Skeletal muscle cell (primary cell): ENCODE measurements around the gene KRTAP3-3.
"Not testable (repeated sequence)": the region's sequence is repeated elsewhere in the genome, so short reads cannot be mapped to it uniquely, and the experiment has no call there.

Experiments
- DNase-seq: peaks from one replicate; pipeline ENCODE4 v3.0.0-alpha.2; 2010; ENCODE audit warnings: low read depth
- H3K4me3 ChIP-seq: 2 replicates; pipeline ENCODE4 v1.5.1; 2011; ENCODE audit warnings: low read depth, mild to moderate bottlenecking, control low read depth, low read length, moderate library complexity

Gene KRTAP3-3

GRCh38 chr17:41009301-41009760 lies 15.4 kb upstream of the KRTAP3-3 start:
- DNase-seq = no peak
- no peak overlapping the region for H3K4me3 ChIP-seq

- DNase-seq = no peak
- no peak within 1 kb of the TSS for H3K4me3 ChIP-seq
Observed at GRCh38 chr17:41008811-41009210, 14.8 kb upstream of the KRTAP3-3 start, which contains the start of gene KRTAP3-1. TSS of gene KRTAP3-1 (minus strand) at chr17:41009128. CDS start at chr17:41009074, 54 bp downstream.

DNA sequence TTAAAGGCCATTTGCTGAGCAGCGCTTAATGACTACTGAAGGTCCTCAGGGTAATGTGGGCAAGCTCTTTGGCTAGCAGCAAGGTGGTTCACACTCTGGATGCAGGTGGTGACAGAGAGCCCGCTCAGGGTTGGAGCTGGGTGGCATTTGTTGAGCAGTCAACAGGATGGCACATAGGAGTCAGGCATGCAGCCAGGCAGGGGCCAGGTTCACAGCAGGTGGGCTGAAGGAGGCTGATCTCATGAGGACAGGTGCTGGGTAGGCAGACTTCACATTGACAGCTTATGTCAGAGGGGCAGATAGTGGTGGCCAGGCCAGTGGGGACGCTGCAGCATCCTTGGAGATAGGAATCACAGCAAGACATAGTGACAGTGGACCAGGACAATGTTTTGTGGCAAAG lies 10.4 kb upstream of the KRTAP3-3 start:
- no peak overlapping the region for H3K4me3 ChIP-seq

DNA sequence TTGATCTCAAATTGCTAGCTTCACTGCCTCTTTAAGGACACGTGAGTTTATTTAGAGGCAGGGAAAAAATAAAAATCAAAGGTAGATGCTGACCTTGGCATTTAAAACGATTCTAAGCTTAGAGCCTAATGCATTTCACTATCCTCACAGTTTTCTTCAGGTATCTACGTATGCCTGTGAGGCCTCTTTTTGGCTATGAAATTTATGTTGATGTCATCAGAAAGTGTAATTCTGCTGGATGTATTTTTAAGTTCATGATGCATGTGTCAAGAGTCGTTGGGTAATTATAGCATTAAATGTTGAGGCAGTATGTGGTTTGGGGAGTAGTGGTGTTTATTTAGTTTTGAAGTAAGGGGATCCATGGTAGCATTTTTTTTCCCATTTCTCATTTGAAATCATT lies 10.0 kb upstream of the KRTAP3-3 start:
- no peak for DNase-seq
- no peak overlapping the region for H3K4me3 ChIP-seq

More for the DNA sequence above, 10.4 kb upstream of the KRTAP3-3 start:
- DNase-seq = no peak

- no peak overlapping the region for H3K4me3 ChIP-seq
- no peak for DNase-seq
Observed at GRCh38 chr17:41002814-41003213, 8.8 kb upstream of the KRTAP3-3 start.

GRCh38 chr17:41001795-41002194 lies 7.8 kb upstream of the KRTAP3-3 start:
- no peak for DNase-seq
- H3K4me3 ChIP-seq = no peak overlapping the region

- not testable (repeated sequence) for DNase-seq, H3K4me3 ChIP-seq
Observed at GRCh38 chr17:40999563-40999962, 5.6 kb upstream of the KRTAP3-3 start, which contains the start of gene KRTAP3-2. TSS of gene KRTAP3-2 (minus strand) at chr17:40999906. CDS start at chr17:40999853, 53 bp downstream.

- H3K4me3 ChIP-seq = no peak overlapping the region
- DNase-seq = no peak
Observed at GRCh38 chr17:40997361-40997760, 3.4 kb upstream of the KRTAP3-3 start.

GRCh38 chr17:40996829-40997228 lies 2.9 kb upstream of the KRTAP3-3 start:
- DNase-seq = no peak
- H3K4me3 ChIP-seq = no peak overlapping the region

DNA sequence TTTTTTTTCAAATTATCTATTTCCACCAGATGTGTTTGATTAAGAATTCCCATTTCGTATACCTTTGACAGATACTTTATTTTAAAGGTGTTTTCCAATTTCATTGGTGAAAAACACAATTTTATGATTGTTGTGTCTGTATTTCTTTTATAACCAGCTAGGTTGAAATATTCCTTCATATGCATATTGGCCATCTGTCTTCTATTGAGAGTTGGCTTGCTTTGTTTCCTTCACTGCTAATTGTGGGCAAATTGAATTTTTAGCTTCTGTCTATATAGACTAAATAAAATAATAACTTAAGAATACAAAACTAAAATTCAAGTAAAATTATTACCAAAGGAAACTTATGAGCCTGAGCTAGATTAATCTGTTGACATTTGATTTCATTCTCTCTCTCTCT lies 1.2 kb upstream of the KRTAP3-3 start:
- no peak overlapping the region for H3K4me3 ChIP-seq
- DNase-seq = no peak

- DNase-seq = no peak
Observed at GRCh38 chr17:40993084-40993483, 880 bp downstream of the KRTAP3-3 start.

GRCh38 chr17:40992666-40993065 lies 1.3 kb downstream of the KRTAP3-3 start:
- no peak overlapping the region for H3K4me3 ChIP-seq
- DNase-seq = no peak

More at GRCh38 chr17:40993084-40993483, 880 bp downstream of the KRTAP3-3 start:
- H3K4me3 ChIP-seq = no peak overlapping the region

DNA sequence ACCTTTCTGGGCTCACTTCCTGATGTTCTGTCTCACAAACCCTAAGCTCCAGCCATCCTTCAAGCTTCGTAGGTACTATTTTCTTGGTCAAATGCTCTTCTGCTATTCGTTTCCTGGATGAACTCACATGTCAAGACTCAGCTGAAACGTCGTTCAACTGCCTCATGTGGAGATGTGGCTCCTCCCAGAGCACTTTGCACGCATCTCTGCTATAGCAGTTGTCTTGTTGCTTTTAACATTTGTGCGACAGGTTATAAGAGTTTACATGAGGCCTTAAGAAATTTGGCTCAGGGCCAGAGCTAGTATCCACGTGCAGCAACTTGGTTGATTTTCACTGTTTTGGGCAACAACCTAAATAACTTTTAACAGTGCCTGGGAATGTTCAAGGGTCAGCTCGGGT lies 7.0 kb downstream of the KRTAP3-3 start:
- no peak for DNase-seq
- no peak overlapping the region for H3K4me3 ChIP-seq

- no peak for DNase-seq
- no peak within 1 kb of the TSS for H3K4me3 ChIP-seq
Observed at GRCh38 chr17:40984226-40984625, 9.7 kb downstream of the KRTAP3-3 start, which contains the start of gene KRT40. TSS of gene KRT40 (minus strand) at chr17:40984326. CDS start at chr17:40984273, 53 bp downstream.

DNA sequence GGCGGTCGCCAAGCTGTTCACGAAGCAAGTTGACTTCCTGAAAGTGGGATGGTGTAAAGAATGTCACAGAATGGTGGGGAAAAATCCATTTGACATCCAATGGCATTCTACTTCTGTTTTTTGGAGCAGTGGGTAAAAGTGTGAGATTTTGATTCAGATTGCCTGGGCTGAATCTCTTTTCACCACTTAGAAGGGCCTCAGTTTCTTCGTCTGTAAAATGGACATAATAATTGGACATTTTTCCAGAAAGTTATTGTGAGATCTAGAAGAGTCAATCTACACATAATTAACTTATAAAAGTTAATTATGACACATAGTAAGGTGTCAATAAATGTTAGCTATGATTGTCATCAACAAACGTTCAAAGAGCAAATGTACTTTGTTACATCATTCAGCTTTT lies 12.8 kb downstream of the KRTAP3-3 start:
- no peak overlapping the region for H3K4me3 ChIP-seq
- no peak for DNase-seq

GRCh38 chr17:40980596-40980995 lies 13.4 kb downstream of the KRTAP3-3 start:
- H3K4me3 ChIP-seq = no peak overlapping the region
- DNase-seq = peak; percentile 28

- no peak for DNase-seq
- no peak overlapping the region for H3K4me3 ChIP-seq
Observed at GRCh38 chr17:40980117-40980516, 13.8 kb downstream of the KRTAP3-3 start.

- DNase-seq = no peak
- H3K4me3 ChIP-seq = no peak overlapping the region
Observed at GRCh38 chr17:40978575-40979151, 15.3 kb downstream of the KRTAP3-3 start.

GRCh38 chr17:40975516-40975915 lies 18.4 kb downstream of the KRTAP3-3 start:
- H3K4me3 ChIP-seq = no peak overlapping the region
- no peak for DNase-seq

GRCh38 chr17:40974366-40974765 lies 19.6 kb downstream of the KRTAP3-3 start:
- DNase-seq = no peak
- H3K4me3 ChIP-seq = no peak overlapping the region

- DNase-seq = no peak
Observed at GRCh38 chr17:40967582-40967981, 26.4 kb downstream of the KRTAP3-3 start.

More at GRCh38 chr17:40967582-40967981, 26.4 kb downstream of the KRTAP3-3 start:
- no peak overlapping the region for H3K4me3 ChIP-seq
